ENCODE measurements around the gene LCA5. TPM values are rescaled to one million over a fixed set of nuclear protein-coding genes. Genes with fewer than 3 reads are reported as not detected.
"Not testable (repeated sequence)": the region's sequence is repeated elsewhere in the genome, so short reads cannot be mapped to it uniquely, and the experiment has no call there.

Gene LCA5
- total and polyA plus RNA-seq, 2 experiments from 2014 or later: 2.4 to 5.6 TPM

DNA sequence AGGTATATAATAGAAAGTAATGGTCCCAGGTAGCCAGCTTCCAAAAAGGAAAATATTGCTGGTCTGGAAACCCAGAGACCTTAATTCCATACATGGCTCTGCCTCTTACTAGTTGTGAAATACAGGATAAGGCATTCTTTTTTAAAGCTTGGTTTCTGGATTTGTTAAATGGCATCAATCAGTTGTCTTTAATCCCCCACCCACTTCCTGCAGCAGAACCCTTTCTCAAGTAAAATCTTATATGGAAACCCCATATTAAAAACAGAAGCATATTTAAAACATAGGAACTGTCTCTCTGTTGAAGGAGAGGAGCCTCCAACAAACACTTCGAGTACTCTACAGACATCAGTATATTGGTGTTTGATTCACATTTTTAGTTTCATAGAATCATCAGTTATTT is 6.2 kb upstream of the LCA5 start:
- H3K27ac ChIP-seq: peak overlapping the region; percentile 66
- WGBS (ENCODE audit: low lambda C conversion rate, missing lambda C conversion rate): 97% methylated on average over 1 of the region's 1 CpG
- TF ChIP-seq, protein P1, sequence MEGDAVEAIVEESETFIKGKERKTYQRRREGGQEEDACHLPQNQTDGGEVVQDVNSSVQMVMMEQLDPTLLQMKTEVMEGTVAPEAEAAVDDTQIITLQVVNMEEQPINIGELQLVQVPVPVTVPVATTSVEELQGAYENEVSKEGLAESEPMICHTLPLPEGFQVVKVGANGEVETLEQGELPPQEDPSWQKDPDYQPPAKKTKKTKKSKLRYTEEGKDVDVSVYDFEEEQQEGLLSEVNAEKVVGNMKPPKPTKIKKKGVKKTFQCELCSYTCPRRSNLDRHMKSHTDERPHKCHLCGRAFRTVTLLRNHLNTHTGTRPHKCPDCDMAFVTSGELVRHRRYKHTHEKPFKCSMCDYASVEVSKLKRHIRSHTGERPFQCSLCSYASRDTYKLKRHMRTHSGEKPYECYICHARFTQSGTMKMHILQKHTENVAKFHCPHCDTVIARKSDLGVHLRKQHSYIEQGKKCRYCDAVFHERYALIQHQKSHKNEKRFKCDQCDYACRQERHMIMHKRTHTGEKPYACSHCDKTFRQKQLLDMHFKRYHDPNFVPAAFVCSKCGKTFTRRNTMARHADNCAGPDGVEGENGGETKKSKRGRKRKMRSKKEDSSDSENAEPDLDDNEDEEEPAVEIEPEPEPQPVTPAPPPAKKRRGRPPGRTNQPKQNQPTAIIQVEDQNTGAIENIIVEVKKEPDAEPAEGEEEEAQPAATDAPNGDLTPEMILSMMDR (IDR thresholded peaks at IDR 0.05; ENCODE audit: poor library complexity): no peak

DNA sequence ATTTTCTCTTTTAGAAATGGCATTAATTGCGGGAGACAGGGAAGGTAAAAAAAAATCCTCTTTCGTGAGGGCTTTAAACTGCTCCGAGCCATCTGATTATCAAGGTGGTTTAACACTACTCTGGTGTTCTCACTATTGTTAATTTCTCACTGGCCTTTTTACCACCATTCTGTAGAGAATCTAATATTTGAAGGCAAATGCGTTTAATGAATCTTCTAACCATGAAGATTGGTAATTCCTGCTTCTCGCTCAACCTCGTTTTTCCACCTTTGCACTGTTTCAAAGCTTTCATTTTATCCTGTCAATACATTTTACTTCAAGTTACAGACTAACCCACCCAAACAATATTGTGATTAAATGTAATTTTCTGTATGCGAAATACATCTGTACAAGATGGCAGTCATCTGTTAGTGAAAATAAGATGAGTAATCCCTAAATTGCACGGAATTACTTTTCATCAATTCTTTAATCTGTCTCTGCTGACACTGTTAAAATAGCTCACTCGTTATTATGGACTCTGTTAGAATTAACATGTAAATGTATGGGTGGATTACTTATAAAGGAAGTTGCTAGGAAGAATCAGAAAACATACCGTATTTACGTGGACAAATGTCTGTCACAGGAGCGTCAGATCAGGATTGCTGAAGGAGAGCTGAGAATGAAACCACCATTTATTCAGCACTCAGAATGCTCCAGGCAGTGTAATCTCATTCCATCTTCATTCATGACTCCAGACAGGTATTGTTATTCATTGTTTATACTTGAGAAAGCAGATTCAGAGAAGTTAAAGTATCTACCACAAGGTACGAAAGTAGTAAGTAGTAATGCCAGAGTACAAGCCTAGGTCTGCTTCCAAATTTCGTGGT is 1.1 kb upstream of the LCA5 start:
- H3K27me3 ChIP-seq: no peaks in the 10 kb centered on the region
- no peaks in the 10 kb centered on the region for H4K20me1 ChIP-seq (ENCODE audit: insufficient read depth, poor library complexity, severe bottlenecking)
- peaks cover 14% of the 10 kb centered on the region for H3K4me1 ChIP-seq (ENCODE audit: insufficient read depth)
- TF ChIP-seq EZH2phosphoT487 (IDR thresholded peaks at IDR 0.05; ENCODE audit: low read depth, severe bottlenecking, unreplicated experiment) (no peak), EZH2 (IDR thresholded peaks at IDR 0.05; ENCODE audit: borderline replicate concordance) (no peak)
- TF ChIP-seq, protein P1 (IDR thresholded peaks at IDR 0.05; ENCODE audit: poor library complexity): no peak
- peak overlapping the region; percentile 38 for H3K4me3 ChIP-seq
- H3K27ac ChIP-seq: peak overlapping the region; percentile 49
- no peaks in the 10 kb centered on the region for H3K9me3 ChIP-seq (ENCODE audit: low read depth)
- WGBS (ENCODE audit: low lambda C conversion rate, missing lambda C conversion rate): 14% methylated on average over 14 of the region's 14 CpGs
- peaks cover 47% of the 10 kb centered on the region for H3K79me2 ChIP-seq
- H3K36me3 ChIP-seq (replicated peaks; ENCODE audit: insufficient read depth, low read depth): no peaks in the 10 kb centered on the region
- H2AFZ ChIP-seq: peak overlapping the region; percentile 73
- H3K9me2 ChIP-seq (replicated peaks; ENCODE audit: insufficient read depth): no peaks in the 10 kb centered on the region
- peak overlapping the region; percentile 79 for H3K4me2 ChIP-seq
- no peak for DNase-seq (ENCODE audit: low spot score)

More for the DNA sequence above, 6.2 kb upstream of the LCA5 start:
- H3K9me2 ChIP-seq (replicated peaks; ENCODE audit: insufficient read depth): no peaks in the 10 kb centered on the region
- H3K9me3 ChIP-seq (ENCODE audit: low read depth): no peaks in the 10 kb centered on the region
- H3K4me2 ChIP-seq: no peak overlapping the region
- no peaks in the 10 kb centered on the region for H3K27me3 ChIP-seq
- H3K36me3 ChIP-seq (replicated peaks; ENCODE audit: insufficient read depth, low read depth): no peaks in the 10 kb centered on the region
- no peaks in the 10 kb centered on the region for H4K20me1 ChIP-seq (ENCODE audit: insufficient read depth, poor library complexity, severe bottlenecking)
- H2AFZ ChIP-seq: no peak overlapping the region
- peaks cover 15% of the 10 kb centered on the region for H3K79me2 ChIP-seq
- H3K4me3 ChIP-seq: no peak overlapping the region
- DNase-seq (ENCODE audit: low spot score): no peak
- H3K4me1 ChIP-seq (ENCODE audit: insufficient read depth): peaks cover 17% of the 10 kb centered on the region

DNA sequence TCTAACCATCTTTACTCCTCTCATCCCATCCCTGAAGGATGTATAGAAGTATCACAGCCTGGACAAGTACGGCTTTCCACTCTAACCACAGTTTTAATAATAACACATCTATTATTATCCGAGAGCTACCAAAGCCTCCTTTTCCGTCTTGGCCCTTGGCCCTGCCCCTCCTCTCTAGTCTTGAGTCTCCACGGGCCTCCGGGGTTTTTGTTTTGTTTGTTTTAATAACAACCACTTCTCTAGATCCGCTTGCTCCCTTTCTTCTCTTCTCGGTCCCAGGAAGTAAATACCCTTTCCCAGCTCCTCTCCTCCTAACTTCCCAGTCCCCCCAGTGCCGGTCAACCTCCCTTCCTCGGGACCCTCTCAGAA is 661 bp downstream of the LCA5 start:
- Histone ChIP-seq H3K4me3 (peak overlapping the region; percentile 83), H4K20me1 (ENCODE audit: insufficient read depth, poor library complexity, severe bottlenecking) (no peaks in the 10 kb centered on the region), H3K79me2 (peaks cover 63% of the 10 kb centered on the region), H3K4me1 (ENCODE audit: insufficient read depth) (peaks cover 14% of the 10 kb centered on the region), H2AFZ (peak overlapping the region; percentile 67), H3K9me2 (replicated peaks; ENCODE audit: insufficient read depth) (no peaks in the 10 kb centered on the region), H3K27me3 (no peaks in the 10 kb centered on the region), H3K9me3 (ENCODE audit: low read depth) (no peaks in the 10 kb centered on the region), H3K36me3 (replicated peaks; ENCODE audit: insufficient read depth, low read depth) (no peaks in the 10 kb centered on the region), H3K27ac (peak overlapping the region; percentile 88), H3K4me2 (peak overlapping the region; percentile 71)
- WGBS (ENCODE audit: low lambda C conversion rate, missing lambda C conversion rate): 0% methylated on average over 8 of the region's 9 CpGs
- TF ChIP-seq, protein P1 (IDR thresholded peaks at IDR 0.05; ENCODE audit: poor library complexity): no peak
- peak; percentile 36 for DNase-seq (ENCODE audit: low spot score)

DNA sequence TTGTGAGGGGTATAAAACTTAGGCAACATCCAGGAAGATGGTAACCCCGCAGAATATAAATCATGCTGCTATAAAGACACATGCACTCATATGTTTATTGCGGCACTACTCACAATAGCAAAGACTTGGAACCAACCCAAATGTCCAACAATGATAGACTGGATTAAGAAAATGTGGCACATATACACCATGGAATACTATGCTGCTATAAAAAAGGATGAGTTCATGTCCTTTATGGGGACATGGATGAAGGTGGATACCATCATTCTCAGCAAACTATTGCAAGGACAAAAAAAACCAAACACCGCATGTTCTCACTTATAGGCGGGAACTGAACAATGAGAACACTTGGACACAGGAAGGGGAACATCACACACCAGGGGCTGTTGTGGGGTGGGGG is 7.7 kb downstream of the LCA5 start:
- peaks cover 33% of the 10 kb centered on the region for H3K79me2 ChIP-seq
- not testable (repeated sequence) for H3K36me3 ChIP-seq (replicated peaks; ENCODE audit: insufficient read depth, low read depth); H3K4me3 ChIP-seq; H3K27me3 ChIP-seq; H3K4me2 ChIP-seq; H3K9me2 ChIP-seq (replicated peaks; ENCODE audit: insufficient read depth); H4K20me1 ChIP-seq (ENCODE audit: insufficient read depth, poor library complexity, severe bottlenecking); H3K27ac ChIP-seq; H3K4me1 ChIP-seq (ENCODE audit: insufficient read depth); H3K9me3 ChIP-seq (ENCODE audit: low read depth); H2AFZ ChIP-seq; DNase-seq (ENCODE audit: low spot score)
- WGBS (ENCODE audit: low lambda C conversion rate, missing lambda C conversion rate): 95% methylated on average over 4 of the region's 4 CpGs
